ENCODE measurements around the gene GPN1.
"Not testable (repeated sequence)": the region's sequence is repeated elsewhere in the genome, so short reads cannot be mapped to it uniquely, and the experiment has no call there.

GPN1 gene

DNA sequence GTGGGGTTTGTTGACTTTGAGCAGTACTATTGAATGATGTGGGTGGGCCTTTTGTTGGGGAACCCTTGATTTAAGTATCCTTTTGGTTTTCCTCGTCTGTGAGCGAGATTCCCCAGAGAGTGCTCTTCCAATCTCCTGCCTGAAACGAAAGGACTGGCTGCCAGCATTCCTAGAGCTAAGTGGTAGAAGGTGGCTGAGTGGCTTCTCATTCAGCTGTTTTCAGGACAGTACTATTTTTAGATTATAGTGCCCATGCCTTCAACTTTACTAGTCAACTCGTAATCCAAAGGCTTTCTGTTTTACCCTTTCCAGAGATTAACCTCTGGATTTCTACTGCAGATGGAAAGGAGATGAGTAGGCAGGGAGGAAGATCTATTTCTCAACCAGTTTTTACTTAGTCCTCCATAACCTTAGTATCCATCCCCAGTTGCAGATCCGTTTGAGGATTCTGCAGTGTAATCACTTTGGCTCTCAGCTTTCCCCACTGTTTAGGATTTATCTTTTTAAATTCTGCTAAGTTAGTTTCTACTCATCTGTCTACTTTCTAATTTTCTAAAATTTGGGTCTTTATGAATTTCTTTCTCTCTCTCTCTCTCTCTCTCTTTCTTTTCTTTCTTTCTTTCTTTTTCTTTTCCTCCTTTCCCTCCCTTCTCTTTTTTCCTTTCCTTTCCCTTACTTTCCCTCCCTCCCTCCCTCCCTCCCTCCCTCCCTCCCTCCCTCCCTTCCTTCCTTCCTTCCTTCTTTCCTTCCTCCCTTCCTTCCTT lies 44.1 kb downstream of the GPN1 start:
- no peak for DNase-seq

DNA sequence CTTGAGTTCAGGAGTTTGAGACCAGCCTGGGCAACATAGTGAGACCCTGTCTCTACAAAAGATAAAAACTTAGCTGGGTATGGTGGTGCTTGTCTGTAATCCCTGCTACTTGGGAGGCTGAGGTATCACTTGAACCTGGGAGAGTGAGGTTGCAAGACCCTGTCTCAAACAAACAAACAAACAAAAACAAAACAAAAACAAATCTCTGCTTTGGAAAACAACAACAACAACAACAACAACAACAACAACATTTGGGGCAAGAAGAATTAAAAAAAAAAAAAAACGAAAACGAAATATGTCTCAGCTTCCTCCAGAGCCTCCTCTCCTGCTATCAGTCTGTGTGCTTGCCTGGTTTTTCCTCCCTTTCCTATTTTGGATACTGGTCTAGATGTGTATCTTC lies 51.7 kb downstream of the GPN1 start:
- DNase-seq: no peak

DNA sequence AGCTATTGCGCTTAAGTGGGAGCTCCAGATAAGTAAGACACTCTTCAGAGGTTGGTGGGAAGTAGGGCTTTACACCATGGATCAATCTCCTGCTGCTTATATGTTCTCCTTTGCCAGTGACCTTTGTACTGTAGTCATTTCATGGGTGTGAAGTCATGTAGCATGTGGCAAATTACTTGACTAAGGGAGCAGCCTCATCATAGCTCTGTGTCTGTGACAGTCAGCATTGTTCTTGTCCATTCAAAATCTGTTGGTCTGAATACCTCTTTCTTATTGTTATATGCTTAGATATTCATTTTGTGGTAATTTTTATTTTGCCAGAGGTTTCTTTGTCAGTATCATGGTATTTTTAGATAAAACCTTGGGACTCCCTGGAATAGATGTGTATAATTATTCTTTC lies 53.0 kb downstream of the GPN1 start:
- no peak for DNase-seq

DNA sequence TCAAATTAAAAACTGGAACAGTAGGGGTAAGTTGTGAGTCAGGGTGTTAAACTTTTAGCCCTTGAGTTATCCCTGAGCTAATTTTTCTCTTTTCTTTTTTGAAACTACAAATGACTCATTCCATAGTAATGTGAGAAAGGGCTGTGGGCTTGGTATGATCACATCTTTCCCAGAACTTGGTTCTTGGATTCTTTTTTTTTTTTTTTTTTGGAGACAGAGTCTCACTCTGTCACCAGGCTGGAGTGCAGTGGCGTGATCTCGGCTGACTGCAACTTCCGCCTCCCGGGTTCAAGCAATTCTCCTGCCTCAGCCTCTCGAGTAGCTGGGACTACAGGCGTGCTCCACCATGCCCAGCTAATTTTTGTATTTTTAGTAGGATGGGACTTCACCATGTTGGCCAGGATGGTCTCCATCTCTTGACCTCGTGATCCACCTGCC lies 53.5 kb downstream of the GPN1 start:
- not testable (repeated sequence) for DNase-seq

- DNase-seq: peak; percentile 83
Observed at GRCh38 chr2:27683390-27684071, 54.7 kb downstream of the GPN1 start.

- not testable (repeated sequence) for DNase-seq
Observed at GRCh38 chr2:27685006-27685405, 56.2 kb downstream of the GPN1 start.

- DNase-seq: no peak
Observed at GRCh38 chr2:27685577-27685976, 56.7 kb downstream of the GPN1 start.

DNA sequence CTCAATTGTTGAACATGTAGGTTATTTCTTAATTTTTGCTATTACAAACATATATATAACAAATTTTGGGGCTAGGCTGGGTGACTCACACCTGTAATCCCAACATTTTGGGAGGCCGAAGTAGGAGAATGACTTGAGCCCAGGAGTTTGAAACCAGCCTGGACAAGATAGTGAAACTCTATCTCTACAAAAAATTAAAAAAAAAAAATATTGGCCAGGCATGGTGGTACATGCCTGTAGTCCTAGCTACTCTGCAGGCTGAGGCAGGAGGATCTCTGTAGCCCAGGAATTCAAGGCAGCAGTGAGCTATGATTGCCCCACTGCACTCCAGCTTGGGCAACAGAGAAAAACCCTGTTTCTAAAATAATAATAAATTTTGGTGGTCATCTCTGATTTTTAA lies 58.4 kb downstream of the GPN1 start:
- no peak for DNase-seq

DNA sequence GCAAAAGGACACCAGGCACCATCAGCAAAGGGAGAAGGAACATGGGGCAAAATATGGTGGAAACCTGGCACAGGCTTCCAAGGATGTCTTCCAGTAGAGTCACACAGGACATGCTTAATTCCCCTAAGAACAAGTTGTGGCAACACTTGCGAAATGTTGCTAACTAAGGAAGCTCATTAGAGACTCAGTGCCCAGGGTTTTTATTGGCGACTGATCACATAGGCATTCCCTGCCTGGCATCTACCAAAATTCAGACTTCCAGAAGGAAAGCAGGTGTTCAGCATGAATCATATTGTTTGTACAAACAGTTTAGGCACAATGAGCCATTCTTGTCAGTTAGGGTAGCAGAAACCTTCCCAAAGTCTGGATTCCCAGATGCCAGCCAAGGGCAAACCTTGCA lies 60.6 kb downstream of the GPN1 start:
- DNase-seq: no peak

GRCh38 chr2:27690052-27690451 lies 61.2 kb downstream of the GPN1 start:
- no peak for DNase-seq

- no peak for DNase-seq
Observed at GRCh38 chr2:27697660-27698059, 68.8 kb downstream of the GPN1 start.

Data from stimulated activated CD4-positive, alpha-beta T cell treated with anti-CD3 and anti-CD28 coated beads, Interleukin-1b, Interleukin-23, amount 100 ng/mL, for 48 hours (primary cell).